Fibroblast of lung (primary cell): Measurements from ENCODE around the gene MEI4. TPM values are rescaled to one million over a fixed set of nuclear protein-coding genes. Genes with fewer than 3 reads are reported as not detected.

Experiments
- DNase-seq, 2 donors: peaks; one replicate each; pipeline versions ENCODE4 v3.0.0 to v3.0.0-alpha.2; 2010; ENCODE audit warnings: low read depth in 2 of 2
- H2AFZ ChIP-seq: 2 replicates; pipeline ENCODE4 v1.5.1; 2012; ENCODE audit warnings: low read length, control low read depth, inconsistent platforms
- H3K27ac ChIP-seq: 2 replicates; pipeline ENCODE4 v1.5.1; 2011; ENCODE audit warnings: low read length, control low read depth; ENCODE audit not compliant: insufficient read depth
- H3K27me3 ChIP-seq: 2 replicates; pipeline ENCODE4 v1.5.1; 2011; ENCODE audit warnings: mild to moderate bottlenecking, low read length; ENCODE audit not compliant: control insufficient read depth, insufficient read depth
- H3K36me3 ChIP-seq: 2 replicates; pipeline ENCODE4 v1.5.1; 2011; ENCODE audit warnings: low read length; ENCODE audit not compliant: control insufficient read depth, insufficient read depth
- H3K4me1 ChIP-seq: 2 replicates; pipeline ENCODE4 v1.5.1; 2011; ENCODE audit warnings: low read length; ENCODE audit not compliant: control insufficient read depth, insufficient read depth; ENCODE audit errors: extremely low read depth
- H3K4me2 ChIP-seq: 2 replicates; pipeline ENCODE4 v1.5.1; 2011; ENCODE audit warnings: low read length, control low read depth; ENCODE audit not compliant: insufficient read depth; ENCODE audit errors: extremely low read depth
- H3K4me3 ChIP-seq, 4 experiments: fragments of 200-600 bp in 1 of 4; sonication (generic) in 1 of 4; replicated peaks in 1 of 4; 2 replicates each; pipeline ENCODE4 v1.5.1; 2011 to 2016; ENCODE audit warnings: low read length in 4 of 4, low read depth in 3 of 4, mild to moderate bottlenecking in 3 of 4, control low read depth in 2 of 4, inconsistent platforms in 1 of 4, mixed read lengths in 1 of 4; ENCODE audit not compliant: insufficient read depth in 1 of 4; ENCODE audit errors: control extremely low read depth in 1 of 4
- H3K79me2 ChIP-seq: 2 replicates; pipeline ENCODE4 v1.5.1; 2012; ENCODE audit warnings: mild to moderate bottlenecking, low read length, inconsistent platforms; ENCODE audit not compliant: control insufficient read depth, insufficient read depth
- H3K9ac ChIP-seq: 2 replicates; pipeline ENCODE4 v1.5.1; 2011; ENCODE audit warnings: mild to moderate bottlenecking, low read length, control low read depth; ENCODE audit not compliant: insufficient read depth
- H3K9me3 ChIP-seq: 2 replicates; pipeline ENCODE4 v1.5.1; 2012; ENCODE audit warnings: low read depth, low read length; ENCODE audit not compliant: control insufficient read depth, insufficient read depth
- H4K20me1 ChIP-seq: 2 replicates; pipeline ENCODE4 v1.5.1; 2011; ENCODE audit warnings: low read length; ENCODE audit not compliant: control insufficient read depth, insufficient read depth; ENCODE audit errors: extremely low read depth
- CTCF ChIP-seq, 2 donors: IDR thresholded peaks in 1 of 2; conservative IDR thresholded peaks in 1 of 2; 1 replicate in 1 of 2; 2 replicates in 1 of 2; pipeline ENCODE4 v1.5.1; 2011 to 2012; ENCODE audit warnings: low read length in 2 of 2, control low read depth in 1 of 2, inconsistent platforms in 1 of 2, low read depth in 1 of 2, mild to moderate bottlenecking in 1 of 2
- EZH2 ChIP-seq: IDR thresholded peaks from 2 replicates; pipeline ENCODE4 v1.5.1; 2012; ENCODE audit warnings: low read length, control low read depth, mild to moderate bottlenecking; ENCODE audit errors: missing control alignments
- polyA plus RNA-seq, 2 donors: library from polyadenylated mRNA; depleted of rRNA in 1 of 2; stranded (reverse) in 1 of 2; unstranded in 1 of 2; fragments of >200 nt; gene quantifications; 2 replicates each; pipeline ENCODE4 v1.2.1, GENCODE V29; 2011 to 2012; ENCODE audit warnings: missing spikeins in 1 of 2
- total RNA-seq: library from RNA; depleted of rRNA; stranded (reverse); fragments of >200 nt; gene quantifications from 2 replicates; pipeline ENCODE4 v1.2.1, GENCODE V29; 2014

The MEI4 gene
- total and polyA plus RNA-seq, 2 donors (not counting 1 experiment from before 2014, with no cell fraction given): not detected

GRCh38 chr6:77816766-77817270 lies 164.0 kb downstream of the MEI4 start:
- H3K36me3 ChIP-seq: no peaks in the 10 kb centered on the region
- no peak overlapping the region for H3K9ac ChIP-seq
- H4K20me1 ChIP-seq: no peaks in the 10 kb centered on the region
- TF ChIP-seq EZH2: no peak
- no peak for TF ChIP-seq CTCF (conservative IDR thresholded peaks at IDR 0.05 in 1 of 2, IDR thresholded peaks at IDR 0.05 in 1 of 2; ENCODE audit: low read depth in 1 of 2, low read length in 2 of 2)
- H3K4me3 ChIP-seq: no peak overlapping the region
- no peak overlapping the region for H2AFZ ChIP-seq
- no peaks in the 10 kb centered on the region for H3K9me3 ChIP-seq
- no peak for DNase-seq
- no peaks in the 10 kb centered on the region for H3K27me3 ChIP-seq
- no peaks in the 10 kb centered on the region for H3K79me2 ChIP-seq
- H3K27ac ChIP-seq: no peak overlapping the region
- no peaks in the 10 kb centered on the region for H3K4me1 ChIP-seq
- H3K4me2 ChIP-seq: no peak overlapping the region

- H3K79me2 ChIP-seq: no peaks in the 10 kb centered on the region
- no peaks in the 10 kb centered on the region for H3K27me3 ChIP-seq
- no peaks in the 10 kb centered on the region for H3K9me3 ChIP-seq
- no peak overlapping the region for H3K9ac ChIP-seq
- no peaks in the 10 kb centered on the region for H3K4me1 ChIP-seq
- H3K4me3 ChIP-seq: no peak overlapping the region
- no peak overlapping the region for H2AFZ ChIP-seq
- H3K36me3 ChIP-seq: no peaks in the 10 kb centered on the region
- no peak overlapping the region for H3K27ac ChIP-seq
- H4K20me1 ChIP-seq: no peaks in the 10 kb centered on the region
- TF ChIP-seq CTCF (conservative IDR thresholded peaks at IDR 0.05 in 1 of 2, IDR thresholded peaks at IDR 0.05 in 1 of 2; ENCODE audit: low read depth in 1 of 2, low read length in 2 of 2) (no peak), EZH2 (no peak)
- no peak for DNase-seq
- H3K4me2 ChIP-seq: no peak overlapping the region
These were observed 169.4 kb downstream of the MEI4 start for GRCh38 chr6:77822265-77822664.

GRCh38 chr6:77825204-77825603 lies 172.4 kb downstream of the MEI4 start:
- no peak for TF ChIP-seq CTCF (conservative IDR thresholded peaks at IDR 0.05 in 1 of 2, IDR thresholded peaks at IDR 0.05 in 1 of 2; ENCODE audit: low read depth in 1 of 2, low read length in 2 of 2)
- no peak for TF ChIP-seq EZH2
- no peak overlapping the region for H2AFZ ChIP-seq
- no peaks in the 10 kb centered on the region for H4K20me1 ChIP-seq
- H3K27me3 ChIP-seq: no peaks in the 10 kb centered on the region
- H3K4me2 ChIP-seq: no peak overlapping the region
- H3K79me2 ChIP-seq: no peaks in the 10 kb centered on the region
- no peaks in the 10 kb centered on the region for H3K9me3 ChIP-seq
- no peak overlapping the region for H3K4me3 ChIP-seq
- no peaks in the 10 kb centered on the region for H3K36me3 ChIP-seq
- no peak overlapping the region for H3K9ac ChIP-seq
- DNase-seq: no peak
- H3K27ac ChIP-seq: no peak overlapping the region
- no peaks in the 10 kb centered on the region for H3K4me1 ChIP-seq
